Measurements from ENCODE around the gene MLYCD.

The MLYCD gene

DNA sequence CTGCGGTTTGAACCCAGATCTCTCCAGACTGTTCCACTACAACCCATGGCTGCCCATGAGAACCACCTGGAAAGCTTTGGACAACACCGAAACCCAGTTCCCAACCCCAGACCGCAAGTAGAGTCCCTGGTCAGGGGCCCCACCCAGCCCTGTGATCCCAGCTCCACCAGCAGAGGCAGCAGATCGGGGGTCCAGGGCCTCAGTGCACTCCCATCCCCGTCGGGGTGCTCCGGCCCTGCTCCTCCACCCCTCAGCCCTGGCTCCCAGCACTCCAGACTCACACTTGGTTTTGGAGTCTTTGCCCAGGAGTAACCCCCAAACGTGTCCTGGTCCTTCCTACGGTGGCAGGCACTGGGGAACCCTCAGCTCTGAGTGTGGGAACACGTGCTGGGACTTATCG lies 33.4 kb downstream of the MLYCD start:
- H4K20me1 ChIP-seq (ENCODE audit: control insufficient read depth, insufficient read depth, low read depth, low read length), result no peaks in the 10 kb centered on the region
- H3K27me3 ChIP-seq (ENCODE audit: control insufficient read depth, low read length), result no peaks in the 10 kb centered on the region

DNA sequence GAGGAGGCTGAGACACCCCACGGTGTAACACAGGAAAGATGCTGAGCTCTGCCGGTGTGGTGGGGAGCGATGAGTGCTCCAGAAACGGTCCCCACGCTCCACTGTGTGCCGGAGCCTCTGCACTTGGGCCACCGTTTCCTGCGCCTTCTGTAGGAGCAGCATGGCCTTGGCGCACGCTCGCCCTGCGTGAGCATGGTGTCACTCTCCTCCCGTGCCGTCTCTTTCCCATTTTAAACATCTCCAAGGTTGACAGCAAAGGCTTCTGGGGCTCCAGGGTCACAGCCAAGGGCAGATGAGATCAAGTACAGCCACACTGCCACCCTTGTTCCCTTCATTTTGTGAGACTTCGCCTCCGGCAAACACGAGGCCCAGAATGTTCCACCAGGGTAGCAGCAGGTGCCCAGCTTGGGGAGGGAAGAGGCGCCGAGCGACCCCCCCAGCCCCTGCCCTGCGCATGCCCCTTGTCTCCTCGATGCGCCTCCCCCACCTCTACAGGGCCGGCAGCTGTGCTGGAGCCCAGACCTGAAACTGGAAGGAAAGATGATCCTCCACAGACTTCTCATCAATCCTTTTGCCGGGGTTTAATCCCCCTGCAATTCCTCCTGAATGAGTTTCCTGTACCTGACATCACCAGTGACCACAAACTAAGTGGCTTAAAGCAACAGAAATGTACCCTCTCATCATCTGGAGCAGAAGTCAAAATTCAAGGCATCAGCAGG lies 34.2 kb downstream of the MLYCD start:
- Histone ChIP-seq H3F3A (ENCODE audit: control insufficient read depth, insufficient read depth) (no peaks in the 10 kb centered on the region), H3K36me3 (ENCODE audit: control insufficient read depth, low read length) (no peaks in the 10 kb centered on the region), H3K4me1 (ENCODE audit: control insufficient read depth, low read length) (no peaks in the 10 kb centered on the region), H4K20me1 (ENCODE audit: control insufficient read depth, insufficient read depth, low read depth, low read length) (no peaks in the 10 kb centered on the region), H3K79me2 (ENCODE audit: control insufficient read depth, low read length) (no peaks in the 10 kb centered on the region), H3K27me3 (ENCODE audit: control insufficient read depth, low read length) (no peaks in the 10 kb centered on the region), H3K4me3 (ENCODE audit: low read length) (no peak overlapping the region), H3K9me2 (replicated peaks; ENCODE audit: control insufficient read depth, low read length) (no peaks in the 10 kb centered on the region), H3K9me3 (ENCODE audit: control insufficient read depth, insufficient read depth, low read length) (no peaks in the 10 kb centered on the region), H3K27ac (ENCODE audit: low read depth, low read length) (no peak overlapping the region), H3K4me2 (ENCODE audit: low read length) (no peak overlapping the region)
- TF ChIP-seq EZH2phosphoT487 (IDR thresholded peaks at IDR 0.05; ENCODE audit: borderline replicate concordance, low read length), result no peak
- TF ChIP-seq, protein P1, sequence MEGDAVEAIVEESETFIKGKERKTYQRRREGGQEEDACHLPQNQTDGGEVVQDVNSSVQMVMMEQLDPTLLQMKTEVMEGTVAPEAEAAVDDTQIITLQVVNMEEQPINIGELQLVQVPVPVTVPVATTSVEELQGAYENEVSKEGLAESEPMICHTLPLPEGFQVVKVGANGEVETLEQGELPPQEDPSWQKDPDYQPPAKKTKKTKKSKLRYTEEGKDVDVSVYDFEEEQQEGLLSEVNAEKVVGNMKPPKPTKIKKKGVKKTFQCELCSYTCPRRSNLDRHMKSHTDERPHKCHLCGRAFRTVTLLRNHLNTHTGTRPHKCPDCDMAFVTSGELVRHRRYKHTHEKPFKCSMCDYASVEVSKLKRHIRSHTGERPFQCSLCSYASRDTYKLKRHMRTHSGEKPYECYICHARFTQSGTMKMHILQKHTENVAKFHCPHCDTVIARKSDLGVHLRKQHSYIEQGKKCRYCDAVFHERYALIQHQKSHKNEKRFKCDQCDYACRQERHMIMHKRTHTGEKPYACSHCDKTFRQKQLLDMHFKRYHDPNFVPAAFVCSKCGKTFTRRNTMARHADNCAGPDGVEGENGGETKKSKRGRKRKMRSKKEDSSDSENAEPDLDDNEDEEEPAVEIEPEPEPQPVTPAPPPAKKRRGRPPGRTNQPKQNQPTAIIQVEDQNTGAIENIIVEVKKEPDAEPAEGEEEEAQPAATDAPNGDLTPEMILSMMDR (IDR thresholded peaks at IDR 0.05; ENCODE audit: low read depth, low read length, poor library complexity, severe bottlenecking), result no peak

More for the DNA sequence above, 33.4 kb downstream of the MLYCD start:
- H3K27ac ChIP-seq (ENCODE audit: low read depth, low read length), result no peak overlapping the region
- TF ChIP-seq, protein P1 (IDR thresholded peaks at IDR 0.05; ENCODE audit: low read depth, low read length, poor library complexity, severe bottlenecking), result no peak
- TF ChIP-seq EZH2phosphoT487 (IDR thresholded peaks at IDR 0.05; ENCODE audit: borderline replicate concordance, low read length), result no peak
- no peaks in the 10 kb centered on the region for H3F3A ChIP-seq (ENCODE audit: control insufficient read depth, insufficient read depth)
- no peaks in the 10 kb centered on the region for H3K79me2 ChIP-seq (ENCODE audit: control insufficient read depth, low read length)
- no peaks in the 10 kb centered on the region for H3K9me2 ChIP-seq (replicated peaks; ENCODE audit: control insufficient read depth, low read length)
- no peaks in the 10 kb centered on the region for H3K4me1 ChIP-seq (ENCODE audit: control insufficient read depth, low read length)
- H3K4me3 ChIP-seq (ENCODE audit: low read length), result no peak overlapping the region
- no peak overlapping the region for H3K4me2 ChIP-seq (ENCODE audit: low read length)
- H3K9me3 ChIP-seq (ENCODE audit: control insufficient read depth, insufficient read depth, low read length), result no peaks in the 10 kb centered on the region
- no peaks in the 10 kb centered on the region for H3K36me3 ChIP-seq (ENCODE audit: control insufficient read depth, low read length)

DNA sequence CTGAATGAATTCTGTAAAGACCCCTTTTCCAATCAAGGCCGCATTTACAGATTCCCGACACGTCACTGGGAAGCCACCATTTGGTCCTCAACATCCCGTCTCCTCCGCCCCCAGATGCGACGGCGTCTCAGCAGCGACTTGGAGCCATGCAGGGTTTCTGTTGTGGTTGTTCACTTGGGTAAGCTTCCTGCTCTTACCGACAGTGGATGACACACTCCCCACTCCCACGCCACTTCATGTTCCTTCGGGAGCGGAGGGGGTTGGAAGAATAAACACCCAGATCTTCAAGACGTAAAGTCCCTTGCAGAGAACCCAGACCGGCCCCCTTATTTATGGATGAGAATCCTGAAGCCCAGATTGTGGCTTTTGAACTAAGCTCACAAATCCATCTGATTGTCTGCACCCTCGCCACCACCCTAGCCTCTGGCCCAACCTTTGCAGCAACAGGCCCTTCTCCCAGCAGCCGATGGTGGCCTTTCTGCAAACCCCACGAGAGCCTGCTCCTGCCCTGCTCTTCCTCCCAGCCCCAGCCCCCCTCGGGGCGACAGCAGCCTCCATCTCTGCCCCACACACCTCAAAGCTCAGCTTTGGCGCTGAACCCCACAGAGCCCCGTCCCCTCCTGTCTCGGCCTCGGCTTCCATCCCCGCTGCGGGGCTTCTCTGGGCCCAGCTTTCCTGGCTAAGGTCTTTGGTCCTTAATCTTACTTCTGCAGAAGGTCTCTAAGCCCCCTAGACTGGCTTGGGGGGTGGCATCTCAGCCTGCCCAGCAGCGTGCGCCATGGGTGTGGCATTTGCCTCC lies 35.2 kb downstream of the MLYCD start:
- Histone ChIP-seq H3K27ac (ENCODE audit: low read depth, low read length) (no peak overlapping the region), H3K36me3 (ENCODE audit: control insufficient read depth, low read length) (no peaks in the 10 kb centered on the region), H3K4me1 (ENCODE audit: control insufficient read depth, low read length) (no peaks in the 10 kb centered on the region), H3K4me3 (ENCODE audit: low read length) (no peak overlapping the region), H3K9me2 (replicated peaks; ENCODE audit: control insufficient read depth, low read length) (no peaks in the 10 kb centered on the region), H3K4me2 (ENCODE audit: low read length) (no peak overlapping the region), H3K27me3 (ENCODE audit: control insufficient read depth, low read length) (no peaks in the 10 kb centered on the region), H3F3A (ENCODE audit: control insufficient read depth, insufficient read depth) (no peaks in the 10 kb centered on the region), H3K9me3 (ENCODE audit: control insufficient read depth, insufficient read depth, low read length) (no peaks in the 10 kb centered on the region), H4K20me1 (ENCODE audit: control insufficient read depth, insufficient read depth, low read depth, low read length) (no peaks in the 10 kb centered on the region), H3K79me2 (ENCODE audit: control insufficient read depth, low read length) (no peaks in the 10 kb centered on the region)
- no peak for TF ChIP-seq EZH2phosphoT487 (IDR thresholded peaks at IDR 0.05; ENCODE audit: borderline replicate concordance, low read length)
- TF ChIP-seq, protein P1 (IDR thresholded peaks at IDR 0.05; ENCODE audit: low read depth, low read length, poor library complexity, severe bottlenecking), result no peak

Measured in DOHH2 (cell line).